ENCODE measurements around the gene ASB15.

GRCh38 chr7:123570390-123571182, 31.0 kb upstream of the ASB15 start:
- TF ChIP-seq CTCF (IDR thresholded peaks at IDR 0.05; ENCODE audit: control extremely low read depth in 1 of 3, insufficient read depth in 1 of 3, low read depth in 1 of 3, low read length in 3 of 3), result no peak
- no peak for TF ChIP-seq POLR2AphosphoS5 (IDR thresholded peaks at IDR 0.05; ENCODE audit: low read depth, low read length)
- TF ChIP-seq SP1 (IDR thresholded peaks at IDR 0.05; ENCODE audit: low read depth, low read length), result no peak
- no peak for TF ChIP-seq CHD7 (IDR thresholded peaks at IDR 0.05; ENCODE audit: insufficient replicate concordance, low read length)
- TF ChIP-seq CTBP2 (IDR thresholded peaks at IDR 0.05; ENCODE audit: borderline replicate concordance, insufficient read depth, insufficient read length, low read length), result no peak
- TF ChIP-seq SIN3A (conservative IDR thresholded peaks at IDR 0.05 in 1 of 2, IDR thresholded peaks at IDR 0.05 in 1 of 2; ENCODE audit: low read depth in 1 of 2, low read length in 2 of 2), result no peak
